Activated naive CD8-positive, alpha-beta T cell (primary cell): ENCODE measurements around the gene NDST3.

ENCODE experiments used
- H3K27ac Mint-ChIP-seq: one replicate; pipeline ENCODE4 v1.8.0; 2021; ENCODE audit warnings: mixed read lengths
- H3K27me3 Mint-ChIP-seq: one replicate; pipeline ENCODE4 v1.8.0; 2021; ENCODE audit warnings: mixed read lengths
- H3K36me3 Mint-ChIP-seq: one replicate; pipeline ENCODE4 v1.8.0; 2021; ENCODE audit warnings: mixed read lengths
- H3K4me1 Mint-ChIP-seq: one replicate; pipeline ENCODE4 v1.8.0; 2021; ENCODE audit warnings: low read depth, mixed read lengths
- H3K4me3 Mint-ChIP-seq: one replicate; pipeline ENCODE4 v1.8.0; 2021; ENCODE audit warnings: mild to moderate bottlenecking, mixed read lengths
- H3K9me3 Mint-ChIP-seq: one replicate; pipeline ENCODE4 v1.8.0; 2021; ENCODE audit warnings: low read depth, mixed read lengths

NDST3 gene

DNA sequence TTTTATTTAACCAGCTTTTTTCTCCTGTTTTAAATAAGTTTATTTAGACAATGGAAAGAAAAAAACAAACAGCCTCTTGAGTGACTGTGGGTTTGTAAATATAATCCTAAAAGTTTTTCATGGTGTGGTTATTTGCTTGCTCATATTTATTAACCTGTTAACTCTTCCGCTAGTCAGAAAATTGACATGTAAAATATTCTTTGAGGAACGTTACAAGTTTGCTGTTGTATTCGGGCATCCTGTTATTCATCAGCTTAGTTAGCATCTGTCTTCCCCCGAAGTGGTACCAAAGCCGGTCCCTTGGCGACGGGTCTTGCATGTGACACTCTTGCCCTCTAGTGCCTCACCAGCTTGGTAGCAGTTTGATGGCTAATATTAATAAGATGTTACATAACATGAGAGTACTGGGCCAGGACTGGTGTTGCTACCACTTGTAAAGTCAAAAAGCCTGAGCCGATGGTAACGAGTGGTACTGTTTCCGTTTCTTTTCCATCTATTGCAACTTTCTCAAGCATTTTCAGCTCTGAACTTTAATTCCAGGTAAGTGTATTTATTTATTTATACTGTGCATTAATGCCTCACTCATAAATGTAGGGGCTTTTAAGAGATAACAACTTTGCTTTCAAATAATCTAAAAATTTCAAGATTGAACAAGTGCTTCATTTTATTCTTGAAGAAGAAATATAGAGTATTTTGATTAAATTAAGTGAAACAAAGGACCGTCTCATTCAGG, at the start of gene NDST3:
Gene NDST3, plus strand, starts transcription at position 434 of the 733 bp plus-strand sequence. CDS start 19,425 bp downstream, outside the sequence.
- peaks cover 20% of the 10 kb centered on the region for H3K27me3 Mint-ChIP-seq
- no peak within 1 kb of the TSS for H3K27ac Mint-ChIP-seq
- H3K4me3 Mint-ChIP-seq: peak within 1 kb of the TSS; percentile 64
- no peaks in the 10 kb centered on the region for H3K36me3 Mint-ChIP-seq
- no peaks in the 10 kb centered on the region for H3K9me3 Mint-ChIP-seq
- H3K4me1 Mint-ChIP-seq: peaks cover 6% of the 10 kb centered on the region

GRCh38 chr4:117986321-117986720, 48.0 kb upstream of the NDST3 start:
- no peak overlapping the region for H3K27ac Mint-ChIP-seq
- no peaks in the 10 kb centered on the region for H3K27me3 Mint-ChIP-seq
- no peak overlapping the region for H3K4me3 Mint-ChIP-seq
- H3K9me3 Mint-ChIP-seq: no peaks in the 10 kb centered on the region
- no peaks in the 10 kb centered on the region for H3K36me3 Mint-ChIP-seq
- no peaks in the 10 kb centered on the region for H3K4me1 Mint-ChIP-seq

GRCh38 chr4:117987464-117987863, 46.8 kb upstream of the NDST3 start:
- Mint-ChIP-seq H3K36me3 (no peaks in the 10 kb centered on the region), H3K27ac (no peak overlapping the region), H3K4me3 (no peak overlapping the region), H3K27me3 (no peaks in the 10 kb centered on the region), H3K4me1 (no peaks in the 10 kb centered on the region), H3K9me3 (no peaks in the 10 kb centered on the region)

- Mint-ChIP-seq H3K9me3 (peaks cover 5% of the 10 kb centered on the region), H3K27me3 (peaks cover 1% of the 10 kb centered on the region), H3K4me1 (no peaks in the 10 kb centered on the region), H3K4me3 (no peak overlapping the region), H3K36me3 (no peaks in the 10 kb centered on the region), H3K27ac (no peak overlapping the region)
Measured at GRCh38 chr4:117996891-117997290, 37.4 kb upstream of the NDST3 start.

DNA sequence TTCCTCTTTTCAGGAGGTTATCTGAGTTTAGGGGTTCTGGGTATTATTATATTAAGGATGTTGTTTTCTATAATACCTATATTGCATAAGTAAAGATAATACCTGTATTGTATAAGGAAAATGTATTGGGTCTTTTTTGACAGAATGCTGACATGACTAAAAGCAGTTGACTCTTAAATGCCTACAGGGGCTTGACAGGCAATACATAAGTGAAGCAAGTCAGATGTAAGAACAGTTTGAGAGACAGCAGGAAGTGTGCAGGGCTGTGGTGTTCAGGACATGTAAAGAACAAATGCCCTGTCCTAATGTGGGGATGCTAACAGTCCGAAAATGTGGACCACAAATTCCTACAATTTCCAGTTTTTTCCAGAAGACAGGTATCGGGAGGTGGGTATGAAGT, 30.2 kb upstream of the NDST3 start:
- no peak overlapping the region for H3K4me3 Mint-ChIP-seq
- no peak overlapping the region for H3K27ac Mint-ChIP-seq
- no peaks in the 10 kb centered on the region for H3K27me3 Mint-ChIP-seq

GRCh38 chr4:118005883-118006282, 28.4 kb upstream of the NDST3 start:
- no peaks in the 10 kb centered on the region for H3K9me3 Mint-ChIP-seq
- no peaks in the 10 kb centered on the region for H3K36me3 Mint-ChIP-seq
- H3K27me3 Mint-ChIP-seq: no peaks in the 10 kb centered on the region
- no peak overlapping the region for H3K4me3 Mint-ChIP-seq
- H3K4me1 Mint-ChIP-seq: no peaks in the 10 kb centered on the region
- no peak overlapping the region for H3K27ac Mint-ChIP-seq

More for the DNA sequence above, 30.2 kb upstream of the NDST3 start:
- no peaks in the 10 kb centered on the region for H3K9me3 Mint-ChIP-seq
- no peaks in the 10 kb centered on the region for H3K36me3 Mint-ChIP-seq
- H3K4me1 Mint-ChIP-seq: no peaks in the 10 kb centered on the region

DNA sequence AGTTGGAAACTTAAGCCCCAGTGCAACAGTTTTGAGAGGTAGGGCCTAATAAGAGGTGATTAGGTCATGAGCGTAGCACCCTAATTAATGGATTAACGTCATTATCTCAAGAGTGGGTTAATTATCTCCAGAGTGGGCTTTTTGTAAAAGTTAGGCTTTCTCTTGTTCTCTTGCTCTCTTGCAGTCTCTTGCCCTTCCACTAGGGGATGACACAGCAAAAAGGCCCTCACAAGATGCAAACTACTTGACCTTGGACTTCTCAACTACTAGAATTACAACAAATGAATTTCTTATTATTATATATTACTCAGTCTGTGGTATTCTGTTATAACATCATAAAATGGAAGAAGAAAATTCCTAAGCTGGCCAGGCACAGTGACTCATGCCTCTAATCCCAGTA, 22.1 kb upstream of the NDST3 start:
- Mint-ChIP-seq H3K4me1 (no peaks in the 10 kb centered on the region), H3K27ac (no peak overlapping the region), H3K9me3 (no peaks in the 10 kb centered on the region), H3K27me3 (no peaks in the 10 kb centered on the region), H3K36me3 (no peaks in the 10 kb centered on the region), H3K4me3 (no peak overlapping the region)

- Mint-ChIP-seq H3K27ac (no peak overlapping the region), H3K9me3 (no peaks in the 10 kb centered on the region), H3K4me3 (no peak overlapping the region), H3K4me1 (no peaks in the 10 kb centered on the region), H3K27me3 (no peaks in the 10 kb centered on the region), H3K36me3 (no peaks in the 10 kb centered on the region)
Measured at GRCh38 chr4:118014831-118015230, 19.5 kb upstream of the NDST3 start.

DNA sequence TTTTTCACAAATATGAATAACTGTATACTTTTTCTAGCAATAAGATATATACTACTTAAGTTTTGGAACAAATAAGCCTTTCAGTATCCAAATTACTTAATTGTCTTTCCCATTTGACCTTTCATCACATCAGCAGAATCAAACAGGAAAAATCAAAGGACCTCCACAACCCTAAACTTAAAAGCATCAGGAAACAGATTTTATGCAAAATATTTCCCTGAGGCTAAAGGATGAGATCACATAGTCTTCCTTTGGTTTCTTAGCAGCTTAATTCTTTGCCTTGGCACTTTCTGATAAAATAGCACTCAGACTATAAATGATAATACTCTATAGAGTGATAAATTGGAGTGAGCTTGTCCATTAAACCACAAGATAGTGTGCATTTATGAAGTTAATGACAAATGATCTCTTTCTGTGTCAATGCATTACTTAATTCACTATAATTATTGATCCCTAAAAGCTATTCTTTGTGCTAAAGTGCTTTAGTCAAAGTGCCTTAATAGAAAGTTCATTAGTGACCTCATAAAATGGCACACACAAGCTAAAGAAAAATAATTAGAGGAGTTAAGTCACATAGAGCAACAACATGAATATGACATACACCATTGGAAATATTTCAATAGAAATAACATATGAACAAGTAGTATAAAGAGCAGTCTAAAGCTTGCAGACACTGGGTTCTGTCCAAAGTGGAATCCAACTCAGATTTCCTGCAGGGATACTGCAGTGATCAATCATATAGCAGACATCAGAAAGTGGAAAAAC, 15.7 kb upstream of the NDST3 start:
- no peak overlapping the region for H3K27ac Mint-ChIP-seq
- H3K36me3 Mint-ChIP-seq: no peaks in the 10 kb centered on the region
- H3K9me3 Mint-ChIP-seq: no peaks in the 10 kb centered on the region
- H3K4me1 Mint-ChIP-seq: no peaks in the 10 kb centered on the region
- no peaks in the 10 kb centered on the region for H3K27me3 Mint-ChIP-seq
- H3K4me3 Mint-ChIP-seq: no peak overlapping the region

DNA sequence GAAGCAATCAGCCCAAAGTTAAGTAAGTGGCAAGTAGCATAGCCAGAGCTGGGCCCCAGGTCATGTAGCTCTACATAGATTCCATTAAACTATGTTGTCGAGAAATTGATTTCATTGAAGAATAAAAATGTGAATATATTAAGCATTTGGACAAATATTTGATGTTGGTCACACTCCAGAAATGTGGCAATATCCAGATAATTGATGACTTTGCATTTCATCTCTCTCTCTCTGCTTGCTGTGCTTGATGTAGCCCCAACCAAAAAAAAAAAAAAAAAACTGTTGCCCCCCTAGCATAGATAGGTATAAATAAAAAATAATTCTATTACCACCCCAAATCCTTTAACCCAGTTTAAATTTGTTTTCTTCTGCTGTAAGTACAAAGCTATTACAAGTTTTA, 7.5 kb upstream of the NDST3 start:
- Mint-ChIP-seq H3K4me3 (no peak overlapping the region), H3K4me1 (no peaks in the 10 kb centered on the region), H3K9me3 (no peaks in the 10 kb centered on the region), H3K27me3 (peaks cover 9% of the 10 kb centered on the region), H3K27ac (no peak overlapping the region), H3K36me3 (no peaks in the 10 kb centered on the region)

GRCh38 chr4:118029224-118029623, 5.1 kb upstream of the NDST3 start:
- no peaks in the 10 kb centered on the region for H3K36me3 Mint-ChIP-seq
- H3K4me3 Mint-ChIP-seq: no peak overlapping the region
- no peaks in the 10 kb centered on the region for H3K9me3 Mint-ChIP-seq
- peaks cover 19% of the 10 kb centered on the region for H3K27me3 Mint-ChIP-seq
- H3K27ac Mint-ChIP-seq: no peak overlapping the region
- peaks cover 4% of the 10 kb centered on the region for H3K4me1 Mint-ChIP-seq

- Mint-ChIP-seq H3K27ac (no peak overlapping the region), H3K4me3 (peak overlapping the region; percentile 33), H3K9me3 (no peaks in the 10 kb centered on the region), H3K27me3 (peaks cover 23% of the 10 kb centered on the region), H3K36me3 (no peaks in the 10 kb centered on the region), H3K4me1 (peaks cover 6% of the 10 kb centered on the region)
Measured at GRCh38 chr4:118032691-118033090, 1.6 kb upstream of the NDST3 start.

GRCh38 chr4:118033148-118034052, 886 bp upstream of the NDST3 start:
- Mint-ChIP-seq H3K27me3 (peaks cover 20% of the 10 kb centered on the region), H3K4me1 (peaks cover 6% of the 10 kb centered on the region), H3K36me3 (no peaks in the 10 kb centered on the region), H3K27ac (no peak overlapping the region), H3K9me3 (no peaks in the 10 kb centered on the region), H3K4me3 (peak overlapping the region; percentile 64)

- Mint-ChIP-seq H3K27ac (no peak overlapping the region), H3K4me1 (peaks cover 6% of the 10 kb centered on the region), H3K9me3 (no peaks in the 10 kb centered on the region), H3K4me3 (no peak overlapping the region), H3K36me3 (no peaks in the 10 kb centered on the region), H3K27me3 (peaks cover 20% of the 10 kb centered on the region)
Measured at GRCh38 chr4:118035309-118035708, 1.0 kb downstream of the NDST3 start.

GRCh38 chr4:118036336-118036735, 2.0 kb downstream of the NDST3 start:
- H3K9me3 Mint-ChIP-seq: no peaks in the 10 kb centered on the region
- peaks cover 18% of the 10 kb centered on the region for H3K27me3 Mint-ChIP-seq
- H3K4me1 Mint-ChIP-seq: peaks cover 6% of the 10 kb centered on the region
- H3K36me3 Mint-ChIP-seq: no peaks in the 10 kb centered on the region
- H3K27ac Mint-ChIP-seq: no peak overlapping the region
- no peak overlapping the region for H3K4me3 Mint-ChIP-seq
